NT2/D1 (cell line): ENCODE measurements around the gene CIROP.

ENCODE experiments used
- SUZ12 ChIP-seq: IDR thresholded peaks from 2 replicates; pipeline ENCODE4 v1.6.1; 2011; ENCODE audit not compliant: insufficient read length, insufficient read depth; ENCODE audit errors: extremely low read depth
- YY1 ChIP-seq: IDR thresholded peaks from 2 replicates; pipeline ENCODE4 v1.6.1; 2011; ENCODE audit not compliant: insufficient read length, insufficient read depth

- TF ChIP-seq YY1, result no peak
- no peak for TF ChIP-seq SUZ12
Observed at GRCh38 chr14:23063601-23064000, 41.2 kb downstream of the CIROP start.
